ENCODE results near the gene CRLF2.
"Not testable (repeated sequence)": the region's sequence is repeated elsewhere in the genome, so short reads cannot be mapped to it uniquely, and the experiment has no call there.

- TF ChIP-seq CTCF (conservative IDR thresholded peaks at IDR 0.05; ENCODE audit: low read length); EZH2phosphoT487 (IDR thresholded peaks at IDR 0.05; ENCODE audit: borderline replicate concordance): not testable (repeated sequence)
Observed at GRCh38 chrX:1240551-1240950, 28.1 kb upstream of the CRLF2 start.

All from Loucy (cell line).